ENCODE data around the gene HRH3.

DNA sequence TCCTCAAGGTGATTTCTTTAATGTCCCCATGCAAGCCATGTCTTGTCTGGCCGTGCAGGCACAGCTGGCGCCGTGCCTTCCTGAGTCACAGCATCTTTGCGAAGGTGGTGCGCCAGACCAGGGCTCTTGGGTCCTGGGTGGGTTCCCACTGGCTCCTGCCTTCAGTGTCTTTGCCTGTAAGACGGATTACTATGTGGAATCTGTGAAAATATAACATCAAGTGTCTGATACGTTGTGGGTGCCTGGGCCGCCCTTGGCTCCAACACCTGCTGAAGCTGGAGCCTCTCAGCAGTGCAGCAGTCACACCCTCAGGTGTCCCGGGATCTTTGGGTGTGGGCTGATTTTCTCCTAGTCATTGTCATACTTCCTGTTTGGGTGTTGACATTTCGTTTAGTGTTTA lies 21.4 kb upstream of the HRH3 start:
- TF ChIP-seq, protein P1, sequence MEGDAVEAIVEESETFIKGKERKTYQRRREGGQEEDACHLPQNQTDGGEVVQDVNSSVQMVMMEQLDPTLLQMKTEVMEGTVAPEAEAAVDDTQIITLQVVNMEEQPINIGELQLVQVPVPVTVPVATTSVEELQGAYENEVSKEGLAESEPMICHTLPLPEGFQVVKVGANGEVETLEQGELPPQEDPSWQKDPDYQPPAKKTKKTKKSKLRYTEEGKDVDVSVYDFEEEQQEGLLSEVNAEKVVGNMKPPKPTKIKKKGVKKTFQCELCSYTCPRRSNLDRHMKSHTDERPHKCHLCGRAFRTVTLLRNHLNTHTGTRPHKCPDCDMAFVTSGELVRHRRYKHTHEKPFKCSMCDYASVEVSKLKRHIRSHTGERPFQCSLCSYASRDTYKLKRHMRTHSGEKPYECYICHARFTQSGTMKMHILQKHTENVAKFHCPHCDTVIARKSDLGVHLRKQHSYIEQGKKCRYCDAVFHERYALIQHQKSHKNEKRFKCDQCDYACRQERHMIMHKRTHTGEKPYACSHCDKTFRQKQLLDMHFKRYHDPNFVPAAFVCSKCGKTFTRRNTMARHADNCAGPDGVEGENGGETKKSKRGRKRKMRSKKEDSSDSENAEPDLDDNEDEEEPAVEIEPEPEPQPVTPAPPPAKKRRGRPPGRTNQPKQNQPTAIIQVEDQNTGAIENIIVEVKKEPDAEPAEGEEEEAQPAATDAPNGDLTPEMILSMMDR (conservative IDR thresholded peaks at IDR 0.05 in 1 of 2, IDR thresholded peaks at IDR 0.05 in 1 of 2; ENCODE audit: extremely low read depth in 1 of 2, insufficient read depth in 1 of 2, low read depth in 1 of 2, low read length in 2 of 2), result no peak
- no peak for TF ChIP-seq EZH2 (IDR thresholded peaks at IDR 0.05; ENCODE audit: borderline replicate concordance, low read length)
